ENCODE results near the gene COX8C. TPM values are rescaled to one million over a fixed set of nuclear protein-coding genes. Genes with fewer than 3 reads are reported as not detected.

COX8C gene
- total and polyA plus RNA-seq, 9 donors = 0.23 to 0.74 (median 0.34) TPM; not detected in 5

DNA sequence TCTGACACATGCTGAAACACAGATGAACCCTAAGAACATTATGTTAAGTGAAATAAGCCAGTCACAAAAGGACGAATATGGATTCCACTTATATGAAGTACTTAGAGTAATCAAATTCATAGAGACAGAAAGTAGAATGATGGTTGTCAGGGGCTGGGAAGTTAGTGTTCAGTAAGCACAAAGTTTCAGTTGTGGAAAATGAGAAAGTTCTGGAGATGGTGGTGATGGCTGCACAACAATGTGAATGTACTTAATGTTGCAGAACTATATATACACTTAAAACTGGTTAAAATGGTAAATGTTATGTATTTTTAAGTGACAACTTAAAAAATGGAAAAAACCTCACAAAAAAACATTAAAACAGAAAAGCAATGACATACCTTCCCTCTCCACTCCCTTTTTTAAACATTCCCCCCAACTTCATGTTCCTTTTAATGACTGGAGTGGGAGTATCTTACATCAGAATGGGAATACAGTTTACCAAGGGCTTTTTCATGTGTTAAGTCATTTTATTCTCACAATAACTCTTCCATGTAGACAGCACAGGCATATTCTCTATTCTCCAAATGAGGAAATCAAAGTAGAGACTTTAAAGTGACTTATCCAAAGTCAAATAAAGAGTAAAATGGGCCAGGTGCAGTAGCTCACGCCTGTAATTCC is 38.2 kb upstream of the COX8C start:
- H3K36me3 ChIP-seq (ENCODE audit: control insufficient read depth, insufficient read depth, low read length) = no peaks in the 10 kb centered on the region
- no peak for DNase-seq
- H3K9me3 ChIP-seq (replicated peaks; ENCODE audit: control insufficient read depth, low read depth, low read length) = no peaks in the 10 kb centered on the region
- H3K4me3 ChIP-seq (ENCODE audit: low read length) = no peak overlapping the region
- H3K4me1 ChIP-seq (ENCODE audit: control insufficient read depth, insufficient read depth, low read length) = no peaks in the 10 kb centered on the region
- H3K27ac ChIP-seq (ENCODE audit: low read length) = no peak overlapping the region
- 83% methylated on average over 1 of the region's 2 CpGs for WGBS (ENCODE audit: insufficient coverage)
- no peaks in the 10 kb centered on the region for H3K27me3 ChIP-seq (ENCODE audit: control insufficient read depth, insufficient read depth, low read length)

DNA sequence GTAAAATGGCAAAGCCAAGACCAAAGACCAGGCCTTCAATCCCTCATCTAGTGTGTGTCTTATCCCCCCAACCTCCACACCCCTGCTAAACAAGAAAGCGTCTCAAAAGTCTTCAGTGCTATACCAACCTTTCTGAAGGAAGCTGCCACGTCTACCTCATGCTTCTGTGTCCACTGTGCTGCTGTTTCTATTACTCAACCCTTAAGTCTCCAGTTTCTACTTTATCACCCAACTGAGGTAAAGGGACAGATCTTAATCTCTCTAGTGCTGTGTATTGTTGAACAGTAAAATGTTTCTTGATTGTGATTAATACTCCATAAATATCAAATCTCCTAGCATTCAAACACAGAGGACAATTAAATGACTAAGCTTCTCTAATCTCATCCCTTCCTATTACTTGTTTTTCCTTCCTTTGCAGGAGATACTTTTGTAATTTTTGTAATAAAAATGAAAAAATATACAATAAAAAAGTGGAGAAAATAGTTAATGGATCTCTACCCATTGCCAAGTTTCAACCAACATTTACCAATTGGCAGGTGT is 37.5 kb upstream of the COX8C start:
- WGBS (ENCODE audit: insufficient coverage) = 100% methylated on average over 2 of the region's 2 CpGs
- H3K4me3 ChIP-seq (ENCODE audit: low read length) = no peak overlapping the region

DNA sequence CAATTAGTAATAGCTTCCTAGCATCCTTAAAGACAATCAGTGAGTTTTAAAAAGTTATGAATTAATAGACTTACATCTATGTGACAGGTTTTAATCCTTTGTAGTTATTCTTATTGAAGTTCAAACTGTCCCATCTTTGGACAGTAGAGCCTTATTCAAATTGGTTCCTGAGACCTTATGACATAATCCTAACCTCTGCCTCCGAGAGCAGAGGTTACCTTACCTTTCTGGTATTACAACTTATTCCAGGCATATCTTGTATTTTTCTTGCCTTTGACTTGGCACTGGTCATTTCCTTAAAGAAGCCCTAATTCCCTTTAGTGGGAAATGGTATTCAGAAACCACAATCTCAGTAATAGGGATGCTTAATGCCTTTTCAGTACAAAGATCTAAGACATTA is 35.9 kb upstream of the COX8C start:
- no peaks in the 10 kb centered on the region for H3K9me3 ChIP-seq (replicated peaks; ENCODE audit: control insufficient read depth, low read depth, low read length)
- no peak for DNase-seq
- H3K4me1 ChIP-seq (ENCODE audit: control insufficient read depth, insufficient read depth, low read length) = no peaks in the 10 kb centered on the region
- H3K36me3 ChIP-seq (ENCODE audit: control insufficient read depth, insufficient read depth, low read length) = no peaks in the 10 kb centered on the region
- WGBS (ENCODE audit: insufficient coverage) = 20% methylated on average over 1 of the region's 1 CpG
- no peak overlapping the region for H3K4me3 ChIP-seq (ENCODE audit: low read length)
- no peak overlapping the region for H3K27ac ChIP-seq (ENCODE audit: low read length)
- H3K27me3 ChIP-seq (ENCODE audit: control insufficient read depth, insufficient read depth, low read length) = no peaks in the 10 kb centered on the region

More for the DNA sequence above, 37.5 kb upstream of the COX8C start:
- no peaks in the 10 kb centered on the region for H3K36me3 ChIP-seq (ENCODE audit: control insufficient read depth, insufficient read depth, low read length)
- DNase-seq = no peak
- no peaks in the 10 kb centered on the region for H3K9me3 ChIP-seq (replicated peaks; ENCODE audit: control insufficient read depth, low read depth, low read length)
- no peaks in the 10 kb centered on the region for H3K27me3 ChIP-seq (ENCODE audit: control insufficient read depth, insufficient read depth, low read length)
- H3K4me1 ChIP-seq (ENCODE audit: control insufficient read depth, insufficient read depth, low read length) = no peaks in the 10 kb centered on the region
- H3K27ac ChIP-seq (ENCODE audit: low read length) = no peak overlapping the region

DNA sequence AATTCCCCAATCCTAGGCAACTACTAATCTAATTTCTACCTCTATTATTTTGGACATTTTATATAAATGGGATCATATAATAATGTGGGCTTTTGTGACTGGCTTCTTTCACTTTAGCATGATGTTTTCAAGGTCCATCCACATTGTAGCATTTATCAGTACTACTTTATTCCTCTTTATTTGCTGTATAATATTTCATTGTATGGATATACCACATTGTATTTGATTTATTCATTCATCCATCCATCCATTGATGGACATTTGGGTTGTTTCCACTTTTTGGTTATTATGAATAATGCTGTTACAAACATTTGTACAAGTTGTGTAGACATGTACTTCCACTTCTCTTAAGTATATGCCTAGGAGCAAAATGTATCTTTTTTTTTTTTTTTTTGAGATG is 31.4 kb upstream of the COX8C start:
- H3K4me1 ChIP-seq (ENCODE audit: control insufficient read depth, insufficient read depth, low read length) = no peaks in the 10 kb centered on the region
- no peak overlapping the region for H3K27ac ChIP-seq (ENCODE audit: low read length)
- no peaks in the 10 kb centered on the region for H3K27me3 ChIP-seq (ENCODE audit: control insufficient read depth, insufficient read depth, low read length)
- H3K36me3 ChIP-seq (ENCODE audit: control insufficient read depth, insufficient read depth, low read length) = no peaks in the 10 kb centered on the region
- no peak overlapping the region for H3K4me3 ChIP-seq (ENCODE audit: low read length)
- no peak for DNase-seq
- no peaks in the 10 kb centered on the region for H3K9me3 ChIP-seq (replicated peaks; ENCODE audit: control insufficient read depth, low read depth, low read length)

DNA sequence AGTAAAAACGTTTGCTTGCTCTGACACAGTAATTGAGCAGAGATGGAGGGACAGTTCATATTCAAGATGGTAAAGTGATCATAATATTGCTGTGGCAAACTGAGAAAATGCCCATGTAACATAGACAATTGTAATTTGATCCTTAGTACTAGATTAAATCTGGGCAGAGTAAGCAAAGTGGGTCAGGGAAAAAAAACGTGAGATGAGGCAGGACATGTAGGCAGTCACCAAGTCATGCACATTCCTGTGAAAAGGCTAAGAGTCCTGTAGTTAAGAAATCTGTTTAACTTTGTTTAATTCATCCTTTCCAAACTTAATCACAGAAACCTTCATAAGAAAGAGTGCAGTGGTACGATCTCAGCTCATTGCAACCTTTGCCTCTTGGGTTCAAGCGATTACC is 30.3 kb upstream of the COX8C start:
- no peak overlapping the region for H3K4me3 ChIP-seq (ENCODE audit: low read length)
- no peaks in the 10 kb centered on the region for H3K9me3 ChIP-seq (replicated peaks; ENCODE audit: control insufficient read depth, low read depth, low read length)
- no peak overlapping the region for H3K27ac ChIP-seq (ENCODE audit: low read length)
- no peaks in the 10 kb centered on the region for H3K36me3 ChIP-seq (ENCODE audit: control insufficient read depth, insufficient read depth, low read length)
- H3K27me3 ChIP-seq (ENCODE audit: control insufficient read depth, insufficient read depth, low read length) = no peaks in the 10 kb centered on the region
- 60% methylated on average over 1 of the region's 4 CpGs for WGBS (ENCODE audit: insufficient coverage)
- DNase-seq = no peak
- H3K4me1 ChIP-seq (ENCODE audit: control insufficient read depth, insufficient read depth, low read length) = no peaks in the 10 kb centered on the region

DNA sequence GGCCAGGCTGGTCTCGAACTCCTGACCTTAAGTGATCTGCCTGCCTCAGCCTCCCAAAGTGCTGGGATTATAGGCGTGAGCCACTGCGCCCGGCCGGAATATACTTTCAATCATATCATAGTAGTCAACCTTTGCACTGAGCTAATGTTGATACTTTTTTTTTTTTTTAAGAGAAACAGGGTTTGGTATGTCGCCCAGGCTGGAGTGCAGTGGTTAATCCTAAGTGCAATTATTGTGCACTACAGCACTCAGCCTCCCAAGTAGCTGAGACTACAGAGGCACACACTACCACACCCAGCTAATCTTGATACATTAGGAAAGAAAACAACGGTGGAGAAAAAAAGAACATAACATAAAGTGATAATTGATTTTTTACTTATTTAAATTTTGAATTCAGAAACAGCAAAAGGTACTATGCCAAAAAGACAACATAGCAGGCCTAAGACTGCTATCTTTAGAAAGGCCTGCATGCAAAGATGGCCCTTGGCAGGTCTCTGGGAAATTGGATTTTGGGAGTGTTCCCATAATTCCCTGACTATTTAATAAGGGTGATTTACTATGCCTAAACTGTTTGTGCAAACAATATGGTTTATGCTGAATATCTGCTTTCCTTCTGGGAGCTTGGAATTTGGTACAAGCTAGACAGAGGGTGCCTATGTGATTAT is 29.6 kb upstream of the COX8C start:
- no peak for DNase-seq
- no CpG with 5 or more reads among the region's 7 CpGs for WGBS (ENCODE audit: insufficient coverage)
- Histone ChIP-seq H3K4me3 (ENCODE audit: low read length) (no peak overlapping the region), H3K4me1 (ENCODE audit: control insufficient read depth, insufficient read depth, low read length) (no peaks in the 10 kb centered on the region), H3K9me3 (replicated peaks; ENCODE audit: control insufficient read depth, low read depth, low read length) (no peaks in the 10 kb centered on the region), H3K27ac (ENCODE audit: low read length) (no peak overlapping the region), H3K36me3 (ENCODE audit: control insufficient read depth, insufficient read depth, low read length) (no peaks in the 10 kb centered on the region), H3K27me3 (ENCODE audit: control insufficient read depth, insufficient read depth, low read length) (no peaks in the 10 kb centered on the region)

DNA sequence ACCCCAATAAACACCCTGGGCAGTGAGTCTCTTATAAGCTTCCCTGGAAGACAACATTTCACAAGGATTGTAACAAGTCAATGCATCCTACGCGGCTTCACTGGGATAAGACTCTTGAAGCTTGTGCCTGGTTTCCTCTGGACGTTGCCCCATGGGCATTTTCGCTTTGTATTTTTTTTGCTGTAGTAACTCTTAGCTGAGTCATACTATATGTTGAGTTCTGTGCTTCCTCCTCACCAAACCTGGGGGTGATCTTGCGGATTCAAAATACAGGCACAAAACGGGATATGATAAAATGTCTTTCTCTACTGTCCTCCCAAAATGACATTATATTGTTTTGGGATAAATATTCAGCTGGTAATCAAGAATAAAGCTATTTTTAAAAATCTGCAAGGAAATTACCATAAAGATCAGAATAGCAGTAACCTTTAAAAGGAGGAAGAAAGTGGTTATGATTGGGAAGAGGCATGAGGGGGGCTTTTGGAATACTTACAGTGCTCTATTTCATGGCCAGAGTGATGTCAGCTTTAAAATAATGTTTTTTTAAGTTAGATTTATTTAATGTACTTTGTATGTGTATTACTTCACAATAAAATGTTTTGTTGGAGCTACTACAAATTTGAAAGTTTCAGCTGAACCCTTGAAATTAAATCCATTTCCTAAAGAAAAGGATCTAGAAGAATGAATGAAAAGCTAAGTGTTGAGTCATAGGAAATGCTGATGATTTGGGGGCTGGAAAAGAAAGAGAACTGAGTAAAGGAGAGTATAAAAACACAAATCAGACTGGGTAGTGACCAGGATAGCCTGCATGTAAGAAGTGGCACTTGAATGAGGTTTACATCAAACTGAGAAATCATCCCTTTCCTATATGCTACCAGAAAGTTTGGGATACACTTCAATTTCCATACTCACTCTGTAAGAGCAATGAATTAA is 28.8 kb upstream of the COX8C start:
- Histone ChIP-seq H3K27ac (ENCODE audit: low read length) (no peak overlapping the region), H3K4me1 (ENCODE audit: control insufficient read depth, insufficient read depth, low read length) (no peaks in the 10 kb centered on the region), H3K4me3 (ENCODE audit: low read length) (no peak overlapping the region), H3K27me3 (ENCODE audit: control insufficient read depth, insufficient read depth, low read length) (no peaks in the 10 kb centered on the region), H3K9me3 (replicated peaks; ENCODE audit: control insufficient read depth, low read depth, low read length) (no peaks in the 10 kb centered on the region), H3K36me3 (ENCODE audit: control insufficient read depth, insufficient read depth, low read length) (no peaks in the 10 kb centered on the region)
- WGBS (ENCODE audit: insufficient coverage) = no CpG with 5 or more reads among the region's 6 CpGs
- DNase-seq = peak; percentile 33

DNA sequence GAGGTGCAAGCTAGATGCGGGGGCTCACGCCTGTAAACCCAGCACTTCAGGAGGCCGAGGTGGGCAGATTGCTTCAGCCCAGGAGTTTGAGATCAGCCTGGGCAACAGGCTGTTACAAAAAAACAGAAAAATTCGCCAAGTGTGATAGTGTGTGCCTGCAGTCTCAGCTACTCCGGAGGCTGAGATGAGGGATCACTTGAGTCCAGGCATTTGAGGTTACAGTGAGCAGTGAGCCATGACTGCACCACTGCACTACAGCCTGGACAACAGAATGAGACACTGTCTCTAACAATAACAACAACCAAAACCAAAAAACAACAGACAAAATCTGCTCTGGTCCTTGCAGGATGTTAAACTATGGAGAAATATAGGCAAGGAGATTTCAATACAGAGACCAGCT is 28.1 kb upstream of the COX8C start:
- Histone ChIP-seq H3K27me3 (ENCODE audit: control insufficient read depth, insufficient read depth, low read length) (no peaks in the 10 kb centered on the region), H3K9me3 (replicated peaks; ENCODE audit: control insufficient read depth, low read depth, low read length) (no peaks in the 10 kb centered on the region), H3K27ac (ENCODE audit: low read length) (no peak overlapping the region), H3K36me3 (ENCODE audit: control insufficient read depth, insufficient read depth, low read length) (no peaks in the 10 kb centered on the region), H3K4me3 (ENCODE audit: low read length) (no peak overlapping the region), H3K4me1 (ENCODE audit: control insufficient read depth, insufficient read depth, low read length) (no peaks in the 10 kb centered on the region)
- DNase-seq = no peak
- WGBS (ENCODE audit: insufficient coverage) = 84% methylated on average over 4 of the region's 5 CpGs

DNA sequence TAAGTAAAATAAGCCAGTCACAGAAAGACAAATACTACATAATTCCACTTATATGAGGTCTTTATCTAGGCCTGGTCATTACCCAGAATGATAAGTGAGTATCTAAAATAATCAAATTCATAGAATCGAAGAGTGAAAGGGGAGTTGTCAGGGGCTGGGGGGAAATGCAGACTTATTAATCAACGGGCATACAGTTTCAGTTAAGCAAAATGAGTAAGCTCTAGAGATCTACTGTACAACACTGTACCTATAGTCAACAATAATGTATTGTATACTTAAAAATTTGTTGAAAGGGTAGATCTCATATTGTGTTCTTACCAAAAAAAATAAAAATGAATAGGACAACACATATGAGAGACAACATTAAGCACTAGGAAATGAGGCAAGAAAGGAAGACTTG is 27.5 kb upstream of the COX8C start:
- no peaks in the 10 kb centered on the region for H3K27me3 ChIP-seq (ENCODE audit: control insufficient read depth, insufficient read depth, low read length)
- no peak overlapping the region for H3K27ac ChIP-seq (ENCODE audit: low read length)
- no peak for DNase-seq
- no peak overlapping the region for H3K4me3 ChIP-seq (ENCODE audit: low read length)
- H3K4me1 ChIP-seq (ENCODE audit: control insufficient read depth, insufficient read depth, low read length) = no peaks in the 10 kb centered on the region
- no peaks in the 10 kb centered on the region for H3K9me3 ChIP-seq (replicated peaks; ENCODE audit: control insufficient read depth, low read depth, low read length)
- no peaks in the 10 kb centered on the region for H3K36me3 ChIP-seq (ENCODE audit: control insufficient read depth, insufficient read depth, low read length)
- WGBS (ENCODE audit: insufficient coverage) = no CpG with 5 or more reads among the region's 2 CpGs

DNA sequence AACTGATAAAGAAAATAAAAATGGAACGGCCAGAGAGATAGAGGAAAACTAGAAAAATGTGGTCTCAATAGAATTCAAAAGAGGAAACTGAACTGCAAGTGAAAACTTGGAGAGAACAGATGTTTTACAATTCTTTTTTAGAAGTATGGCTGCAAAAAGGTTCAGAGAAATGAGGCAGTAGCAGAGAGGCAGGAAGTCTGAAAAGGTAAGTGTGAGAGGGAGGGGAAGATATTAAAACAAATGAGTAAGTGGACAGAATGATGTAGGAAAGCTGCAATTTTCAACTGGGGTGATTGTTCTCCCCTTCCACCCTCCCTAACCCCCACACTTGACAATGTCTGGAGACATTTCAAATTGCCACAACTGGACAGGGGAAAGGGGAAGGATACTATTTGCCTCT is 27.0 kb upstream of the COX8C start:
- 36% methylated on average over 1 of the region's 1 CpG for WGBS (ENCODE audit: insufficient coverage)
- H3K27me3 ChIP-seq (ENCODE audit: control insufficient read depth, insufficient read depth, low read length) = no peaks in the 10 kb centered on the region
- H3K27ac ChIP-seq (ENCODE audit: low read length) = no peak overlapping the region
- H3K4me3 ChIP-seq (ENCODE audit: low read length) = no peak overlapping the region
- H3K36me3 ChIP-seq (ENCODE audit: control insufficient read depth, insufficient read depth, low read length) = no peaks in the 10 kb centered on the region
- DNase-seq = no peak
- H3K4me1 ChIP-seq (ENCODE audit: control insufficient read depth, insufficient read depth, low read length) = no peaks in the 10 kb centered on the region
- H3K9me3 ChIP-seq (replicated peaks; ENCODE audit: control insufficient read depth, low read depth, low read length) = no peaks in the 10 kb centered on the region

Measured in muscle of leg (tissue), 11 donors.